KMS-11 (cell line): ENCODE results near the gene ERC2.

Experiments used
- H2AFZ ChIP-seq: fragments of 200-600 bp; sonication (generic); 2 replicates; pipeline ENCODE4 v1.6.1; 2016; ENCODE audit warnings: antibody characterized with exemption, mixed run types, low read depth
- H3K27ac ChIP-seq: fragments of 200-600 bp; sonication (generic); 2 replicates; pipeline ENCODE4 v1.6.1; 2016; ENCODE audit warnings: mild to moderate bottlenecking, mixed run types
- H3K27me3 ChIP-seq: fragments of 200-600 bp; sonication (generic); 2 replicates; pipeline ENCODE4 v1.6.1; 2017; ENCODE audit warnings: mild to moderate bottlenecking, low read depth, mixed run types, moderate library complexity; ENCODE audit not compliant: insufficient read depth
- H3K36me3 ChIP-seq: fragments of 200-600 bp; sonication (generic); 2 replicates; pipeline ENCODE4 v1.6.1; 2017; ENCODE audit warnings: mild to moderate bottlenecking, mixed run types; ENCODE audit not compliant: insufficient read depth
- H3K4me1 ChIP-seq: fragments of 200-600 bp; sonication (generic); 2 replicates; pipeline ENCODE4 v1.6.1; 2016; ENCODE audit warnings: mild to moderate bottlenecking, low read depth, mixed run types; ENCODE audit not compliant: poor library complexity, severe bottlenecking
- H3K4me2 ChIP-seq: fragments of 200-600 bp; sonication (generic); 2 replicates; pipeline ENCODE4 v1.7.0; 2016; ENCODE audit warnings: mild to moderate bottlenecking, mixed run types
- H3K4me3 ChIP-seq: fragments of 200-600 bp; sonication (generic); IDR thresholded peaks from 2 replicates; pipeline ENCODE4 v1.6.1; 2017; ENCODE audit warnings: low read depth, low read length, mixed read lengths; ENCODE audit not compliant: insufficient read depth
- H3K79me2 ChIP-seq: fragments of 200-600 bp; sonication (generic); 2 replicates; pipeline ENCODE4 v1.6.1; 2016; ENCODE audit warnings: low read depth, mixed run types; ENCODE audit not compliant: insufficient read depth
- H3K9ac ChIP-seq: fragments of 200-600 bp; sonication (generic); 2 replicates; pipeline ENCODE4 v1.6.1; 2016; ENCODE audit warnings: mild to moderate bottlenecking, mixed run types
- H4K20me1 ChIP-seq: fragments of 200-600 bp; sonication (generic); 2 replicates; pipeline ENCODE4 v1.6.1; 2016; ENCODE audit warnings: mild to moderate bottlenecking, mixed run types; ENCODE audit not compliant: insufficient read depth
- TF ChIP-seq, protein P1 (sequence below): fragments of 200-600 bp; sonication (generic); conservative IDR thresholded peaks from 2 replicates; pipeline ENCODE4 v1.6.1; 2017; ENCODE audit warnings: low read depth, mild to moderate bottlenecking, antibody characterized with exemption, low read length, moderate library complexity, mixed read lengths

ERC2 gene

DNA sequence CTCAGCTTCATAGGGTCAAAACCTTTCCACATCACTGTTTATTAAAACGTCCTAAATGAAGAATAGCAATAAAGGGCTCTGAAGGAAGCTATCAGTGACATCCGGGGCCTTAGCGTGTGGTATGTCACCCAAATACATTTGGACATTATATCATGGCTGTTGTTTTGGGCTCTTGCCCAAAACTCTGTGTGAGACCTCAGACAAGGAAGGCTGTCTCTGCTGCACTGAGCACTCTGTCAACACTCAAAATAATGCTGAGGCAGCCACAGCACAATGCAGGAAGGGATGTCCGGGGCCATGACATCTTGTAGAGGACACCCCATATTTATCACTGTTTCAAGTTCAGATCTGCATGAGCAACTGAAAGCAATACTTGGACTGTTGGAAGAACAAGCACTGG lies 687.4 kb downstream of the ERC2 start:
- Histone ChIP-seq H3K4me2 (no peak overlapping the region), H3K4me3 (no peak overlapping the region), H3K27me3 (no peaks in the 10 kb centered on the region), H3K9ac (no peak overlapping the region), H3K4me1 (no peaks in the 10 kb centered on the region), H3K79me2 (no peaks in the 10 kb centered on the region), H3K36me3 (no peaks in the 10 kb centered on the region), H4K20me1 (no peaks in the 10 kb centered on the region), H3K27ac (no peak overlapping the region), H2AFZ (no peak overlapping the region)
- TF ChIP-seq, protein P1, sequence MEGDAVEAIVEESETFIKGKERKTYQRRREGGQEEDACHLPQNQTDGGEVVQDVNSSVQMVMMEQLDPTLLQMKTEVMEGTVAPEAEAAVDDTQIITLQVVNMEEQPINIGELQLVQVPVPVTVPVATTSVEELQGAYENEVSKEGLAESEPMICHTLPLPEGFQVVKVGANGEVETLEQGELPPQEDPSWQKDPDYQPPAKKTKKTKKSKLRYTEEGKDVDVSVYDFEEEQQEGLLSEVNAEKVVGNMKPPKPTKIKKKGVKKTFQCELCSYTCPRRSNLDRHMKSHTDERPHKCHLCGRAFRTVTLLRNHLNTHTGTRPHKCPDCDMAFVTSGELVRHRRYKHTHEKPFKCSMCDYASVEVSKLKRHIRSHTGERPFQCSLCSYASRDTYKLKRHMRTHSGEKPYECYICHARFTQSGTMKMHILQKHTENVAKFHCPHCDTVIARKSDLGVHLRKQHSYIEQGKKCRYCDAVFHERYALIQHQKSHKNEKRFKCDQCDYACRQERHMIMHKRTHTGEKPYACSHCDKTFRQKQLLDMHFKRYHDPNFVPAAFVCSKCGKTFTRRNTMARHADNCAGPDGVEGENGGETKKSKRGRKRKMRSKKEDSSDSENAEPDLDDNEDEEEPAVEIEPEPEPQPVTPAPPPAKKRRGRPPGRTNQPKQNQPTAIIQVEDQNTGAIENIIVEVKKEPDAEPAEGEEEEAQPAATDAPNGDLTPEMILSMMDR, result no peak

DNA sequence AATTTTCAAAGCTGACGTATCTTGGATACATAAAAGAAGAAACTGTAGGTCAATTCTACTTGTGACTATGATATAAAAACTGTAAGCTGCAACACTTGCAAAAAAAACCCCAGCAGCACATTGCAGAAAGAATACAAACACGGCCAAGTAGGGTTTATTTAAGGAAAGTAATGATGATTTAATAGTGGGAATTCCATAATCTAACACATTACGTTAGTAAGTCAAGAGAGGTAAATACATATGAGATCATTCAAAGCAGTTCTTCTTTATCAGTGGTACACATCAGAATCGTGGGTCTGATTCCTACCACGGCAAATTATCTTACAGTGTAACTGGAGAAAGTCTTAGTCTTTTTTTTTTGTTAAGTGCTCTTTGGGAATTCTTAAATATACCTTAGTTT lies 688.7 kb downstream of the ERC2 start:
- Histone ChIP-seq H4K20me1 (no peaks in the 10 kb centered on the region), H3K9ac (no peak overlapping the region), H3K4me3 (no peak overlapping the region), H3K79me2 (no peaks in the 10 kb centered on the region), H3K4me1 (no peaks in the 10 kb centered on the region), H2AFZ (no peak overlapping the region), H3K27me3 (no peaks in the 10 kb centered on the region), H3K4me2 (no peak overlapping the region), H3K27ac (no peak overlapping the region), H3K36me3 (no peaks in the 10 kb centered on the region)
- TF ChIP-seq, protein P1, result no peak

DNA sequence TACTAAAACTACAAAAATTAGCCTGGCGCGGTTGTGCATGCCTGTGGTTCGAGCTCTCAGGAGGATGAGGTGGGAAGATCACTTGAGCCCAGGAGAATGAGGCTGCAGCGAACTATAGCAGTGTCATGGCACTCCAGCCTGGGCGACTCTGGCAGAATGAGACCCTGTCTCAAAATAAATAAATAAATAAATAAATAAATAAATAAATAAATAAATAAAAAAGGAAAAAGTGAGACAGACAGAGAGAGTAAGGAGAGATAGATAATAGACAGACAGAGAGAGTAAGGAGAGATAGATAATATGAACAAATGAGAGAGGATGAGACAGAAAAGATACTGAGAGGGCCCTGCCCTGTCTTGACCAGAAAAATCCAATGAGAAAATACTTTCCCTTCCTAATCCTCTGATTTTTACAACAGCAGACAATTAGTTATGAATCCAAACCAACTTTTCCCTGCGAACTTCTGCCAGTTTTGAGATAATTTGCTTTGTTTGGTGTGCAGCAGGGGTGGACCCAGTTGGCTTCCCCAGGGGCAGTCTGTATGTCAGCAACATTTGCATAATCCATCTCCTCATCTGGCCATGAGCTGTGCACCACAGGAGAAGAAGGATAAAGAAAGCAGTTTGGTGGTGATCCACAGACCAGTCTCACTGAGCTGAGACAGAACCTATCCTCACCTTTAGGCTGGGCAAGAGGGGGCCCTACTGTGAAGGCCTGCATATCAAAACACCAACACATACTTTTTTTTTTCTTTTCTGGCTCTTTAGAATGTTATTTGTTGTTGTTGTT lies 692.7 kb downstream of the ERC2 start:
- Histone ChIP-seq H3K4me1 (no peaks in the 10 kb centered on the region), H3K79me2 (no peaks in the 10 kb centered on the region), H3K9ac (no peak overlapping the region), H4K20me1 (no peaks in the 10 kb centered on the region), H3K27me3 (no peaks in the 10 kb centered on the region), H3K4me2 (no peak overlapping the region), H3K27ac (no peak overlapping the region), H3K4me3 (no peak overlapping the region), H2AFZ (no peak overlapping the region), H3K36me3 (no peaks in the 10 kb centered on the region)
- TF ChIP-seq, protein P1, result no peak

DNA sequence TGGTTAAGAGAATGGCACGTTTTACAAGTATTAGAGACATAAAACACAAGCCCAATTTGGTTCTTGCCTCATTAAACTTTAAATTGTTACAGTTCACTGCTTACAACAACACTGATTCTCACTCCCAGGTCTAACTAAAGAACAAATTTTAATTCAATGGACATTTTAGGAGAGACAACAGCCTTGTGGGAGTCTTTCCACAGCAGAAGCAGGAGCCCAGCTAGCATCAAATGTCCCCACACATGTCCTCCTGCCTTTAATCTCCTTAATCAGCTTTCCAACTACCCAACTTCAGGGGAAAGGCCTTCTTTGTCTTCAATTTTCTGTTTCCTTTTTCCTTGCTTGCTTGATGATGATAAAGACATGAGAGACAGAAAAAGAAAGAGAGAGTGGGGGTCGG lies 693.4 kb downstream of the ERC2 start:
- TF ChIP-seq, protein P1, result no peak
- Histone ChIP-seq H3K4me2 (no peak overlapping the region), H4K20me1 (no peaks in the 10 kb centered on the region), H3K27ac (no peak overlapping the region), H3K4me3 (no peak overlapping the region), H2AFZ (no peak overlapping the region), H3K4me1 (no peaks in the 10 kb centered on the region), H3K9ac (no peak overlapping the region), H3K36me3 (no peaks in the 10 kb centered on the region), H3K27me3 (no peaks in the 10 kb centered on the region), H3K79me2 (no peaks in the 10 kb centered on the region)
